H1 (cell line): ENCODE data around the gene LGALS9. TPM values are rescaled to one million over a fixed set of nuclear protein-coding genes. Genes with fewer than 3 reads are reported as not detected.

Source experiments
- CTCF ChIA-PET: fragments of 300-600 bp; sonication (Branson Sonifier 250); formaldehyde crosslinking; loops from one replicate; lab custom pipeline; 2021; ENCODE audit not compliant: partially characterized antibody; lab: Charles Lee
- POLR2A ChIA-PET: fragments of 300-600 bp; sonication (Branson Sonifier 250); formaldehyde crosslinking; loops from one replicate; lab custom pipeline; 2021; ENCODE audit warnings: inconsistent platforms; ENCODE audit not compliant: partially characterized antibody; lab: Charles Lee
- DNase-seq, 2 experiments: peaks; one replicate each; pipeline versions ENCODE4 v3.0.0 to v3.0.0-alpha.2; 2010 to 2022; ENCODE audit warnings: low spot score in 2 of 2, low read depth in 1 of 2, mixed read lengths in 1 of 2
- FAIRE-seq: peaks from 2 replicates; lab custom pipeline; 2011; peaks lifted over from hg19 to GRCh38; lab: Jason Lieb, UNC
- H2AFZ ChIP-seq: 2 replicates; pipeline ENCODE4 v1.8.1; 2012; ENCODE audit warnings: low read length, inconsistent platforms
- H2AK5ac ChIP-seq: 2 replicates; pipeline ENCODE4 v1.6.1; 2013; ENCODE audit warnings: low read depth, low read length
- H2BK120ac ChIP-seq: replicated peaks from 2 replicates; pipeline ENCODE3; 2013; ENCODE audit warnings: low read depth, low read length, inconsistent platforms
- H2BK12ac ChIP-seq: 2 replicates; pipeline ENCODE4 v1.6.1; 2013; ENCODE audit warnings: low read depth, low read length
- H2BK15ac ChIP-seq: 2 replicates; pipeline ENCODE4 v1.6.1; 2013; ENCODE audit warnings: low read length
- H2BK20ac ChIP-seq: 2 replicates; pipeline ENCODE4 v1.6.1; 2013; ENCODE audit warnings: low read length
- H2BK5ac ChIP-seq: 2 replicates; pipeline ENCODE4 v1.6.1; 2013; ENCODE audit warnings: low read depth, low read length
- H3K14ac ChIP-seq: 2 replicates; pipeline ENCODE4 v1.6.1; 2013; ENCODE audit warnings: inconsistent platforms; ENCODE audit not compliant: insufficient read length
- H3K18ac ChIP-seq: 2 replicates; pipeline ENCODE4 v1.6.1; 2013; ENCODE audit warnings: low read length; ENCODE audit errors: extremely low read depth
- H3K23ac ChIP-seq: 2 replicates; pipeline ENCODE4 v1.6.1; 2013; ENCODE audit warnings: inconsistent platforms; ENCODE audit not compliant: insufficient read length
- H3K23me2 ChIP-seq: 2 replicates; pipeline ENCODE4 v1.6.1; 2013; ENCODE audit warnings: low read depth, low read length
- H3K27ac ChIP-seq: 2 replicates; pipeline ENCODE4 v1.6.1; 2011; ENCODE audit warnings: low read depth, low read length, inconsistent platforms
- H3K27me3 ChIP-seq, 4 experiments: replicated peaks in 1 of 4; 1 replicate in 1 of 4; 2 replicates in 3 of 4; pipeline versions ENCODE4 v1.6.1 to v1.8.1; 2011 to 2013; ENCODE audit warnings: low read length in 3 of 4, mild to moderate bottlenecking in 3 of 4, inconsistent platforms in 2 of 4, mixed read lengths in 2 of 4, moderate library complexity in 1 of 4; ENCODE audit not compliant: control insufficient read depth in 3 of 4, insufficient read depth in 3 of 4; ENCODE audit errors: extremely low read depth in 1 of 4
- H3K36me3 ChIP-seq, 4 experiments: 2 replicates each; pipeline versions ENCODE4 v1.6.1 to v1.8.1; 2011 to 2013; ENCODE audit warnings: mild to moderate bottlenecking in 4 of 4, low read length in 3 of 4, moderate library complexity in 2 of 4, control low read depth in 1 of 4, inconsistent platforms in 1 of 4; ENCODE audit not compliant: insufficient read depth in 4 of 4, control insufficient read depth in 2 of 4
- H3K4ac ChIP-seq: replicated peaks from 2 replicates; pipeline ENCODE3; 2013; ENCODE audit warnings: low read length, low read depth, mixed read lengths, inconsistent platforms; ENCODE audit not compliant: insufficient read length
- H3K4me1 ChIP-seq, 4 experiments: replicated peaks in 1 of 4; 1 replicate in 1 of 4; 2 replicates in 3 of 4; pipeline versions ENCODE4 v1.6.1 to v1.8.1; 2011 to 2013; ENCODE audit warnings: low read length in 3 of 4, inconsistent platforms in 2 of 4, mixed read lengths in 1 of 4; ENCODE audit not compliant: insufficient read depth in 4 of 4, control insufficient read depth in 3 of 4
- H3K4me2 ChIP-seq, 2 experiments: 2 replicates each; pipeline versions ENCODE4 v1.6.1 to v1.8.1; 2011 to 2013; ENCODE audit warnings: low read depth in 2 of 2, low read length in 2 of 2, control low read depth in 1 of 2, inconsistent platforms in 1 of 2, mild to moderate bottlenecking in 1 of 2; ENCODE audit not compliant: insufficient read depth in 1 of 2
- H3K4me3 ChIP-seq, 4 experiments: fragments of 200-600, 300-600 bp in 1 of 4; sonication (generic), shearing (Covaris generic), sonication (Bioruptor Twin) in 1 of 4; 2 replicates each; pipeline versions ENCODE4 v1.5.1 to v1.8.1; 2011 to 2016; ENCODE audit warnings: low read length in 4 of 4, low read depth in 3 of 4, control low read depth in 2 of 4, inconsistent platforms in 2 of 4, mild to moderate bottlenecking in 2 of 4, mixed read lengths in 1 of 4, moderate library complexity in 1 of 4; ENCODE audit not compliant: insufficient read depth in 2 of 4; ENCODE audit errors: extremely low read depth in 1 of 4
- H3K56ac ChIP-seq: replicated peaks from 2 replicates; pipeline ENCODE3; 2013; ENCODE audit warnings: low read depth, mild to moderate bottlenecking, mixed read lengths, low read length, inconsistent platforms; ENCODE audit not compliant: insufficient read length
- H3K79me1 ChIP-seq: 2 replicates; pipeline ENCODE4 v1.6.1; 2013; ENCODE audit warnings: low read depth, low read length, control low read depth
- H3K79me2 ChIP-seq, 2 experiments: 2 replicates each; pipeline versions ENCODE4 v1.6.1 to v1.8.1; 2012 to 2013; ENCODE audit warnings: low read length in 2 of 2, mild to moderate bottlenecking in 2 of 2, inconsistent platforms in 1 of 2; ENCODE audit not compliant: insufficient read depth in 2 of 2, control insufficient read depth in 1 of 2
- H3K9ac ChIP-seq, 4 experiments: replicated peaks in 1 of 4; 1 replicate in 1 of 4; 2 replicates in 3 of 4; pipeline versions ENCODE4 v1.6.1 to v1.8.1; 2011 to 2013; ENCODE audit warnings: low read depth in 3 of 4, low read length in 3 of 4, control low read depth in 2 of 4, mild to moderate bottlenecking in 2 of 4, moderate library complexity in 2 of 4, inconsistent platforms in 1 of 4; ENCODE audit errors: extremely low read depth in 1 of 4
- H3K9me3 ChIP-seq, 2 experiments: 2 replicates each; pipeline versions ENCODE4 v1.6.1 to v1.8.1; 2012 to 2013; ENCODE audit warnings: mild to moderate bottlenecking in 2 of 2, moderate library complexity in 2 of 2, control low read depth in 1 of 2, inconsistent platforms in 1 of 2, low read depth in 1 of 2, low read length in 1 of 2, mixed read lengths in 1 of 2; ENCODE audit not compliant: insufficient read depth in 2 of 2
- H4K20me1 ChIP-seq, 2 experiments: replicated peaks in 1 of 2; 2 replicates each; pipeline versions ENCODE3 to v1.8.1; 2011 to 2013; ENCODE audit warnings: inconsistent platforms in 2 of 2, low read length in 2 of 2, mild to moderate bottlenecking in 1 of 2; ENCODE audit not compliant: insufficient read depth in 2 of 2, control insufficient read depth in 1 of 2
- H4K5ac ChIP-seq: 2 replicates; pipeline ENCODE4 v1.6.1; 2013; ENCODE audit warnings: low read length, low read depth, mixed read lengths, inconsistent platforms; ENCODE audit not compliant: insufficient read length
- H4K8ac ChIP-seq: 2 replicates; pipeline ENCODE4 v1.8.0; 2013; ENCODE audit warnings: mild to moderate bottlenecking, moderate library complexity, low read length, inconsistent platforms; ENCODE audit not compliant: insufficient read depth; ENCODE audit errors: extremely low read depth
- H4K91ac ChIP-seq: replicated peaks from 2 replicates; pipeline ENCODE3; 2013; ENCODE audit warnings: low read length, mixed read lengths, inconsistent platforms; ENCODE audit not compliant: insufficient read length
- CHD2 ChIP-seq: IDR thresholded peaks from 2 replicates; pipeline ENCODE4 v1.6.1; 2012; ENCODE audit warnings: low read length, improper control_type of control experiment
- EZH2 ChIP-seq: fragments of 200-600 bp; sonication (generic); IDR thresholded peaks from 2 replicates; pipeline ENCODE4 v1.7.1; 2012; ENCODE audit warnings: low read depth, mild to moderate bottlenecking, moderate library complexity, low read length, inconsistent platforms; ENCODE audit not compliant: severe bottlenecking
- FOSL1 ChIP-seq: IDR thresholded peaks from 2 replicates; pipeline ENCODE4 v1.6.1; 2011; ENCODE audit warnings: mild to moderate bottlenecking, low read depth, low read length, moderate library complexity; ENCODE audit not compliant: insufficient read depth
- KDM1A ChIP-seq: fragments of 200-600, 300-600 bp; sonication (generic); IDR thresholded peaks from 2 replicates; pipeline ENCODE4 v1.7.1; 2016; ENCODE audit warnings: mild to moderate bottlenecking, low read length, borderline replicate concordance
- MAFK ChIP-seq: IDR thresholded peaks from 2 replicates; pipeline ENCODE4 v1.6.1; 2012; ENCODE audit warnings: low read depth, mild to moderate bottlenecking, improper control_type of control experiment, low read length
- RAD21 ChIP-seq, 2 experiments: IDR thresholded peaks in 1 of 2; conservative IDR thresholded peaks in 1 of 2; 2 replicates each; pipeline ENCODE4 v1.6.1; 2011; ENCODE audit warnings: low read depth in 2 of 2, low read length in 2 of 2, improper control_type of control experiment in 1 of 2, inconsistent platforms in 1 of 2, mild to moderate bottlenecking in 1 of 2, moderate library complexity in 1 of 2
- SIX5 ChIP-seq: IDR thresholded peaks from 2 replicates; pipeline ENCODE4 v1.6.1; 2011; ENCODE audit warnings: mild to moderate bottlenecking, low read depth, low read length
- TAF7 ChIP-seq: optimal IDR thresholded peaks from 2 replicates; pipeline ENCODE3; 2011; ENCODE audit warnings: low read depth, mild to moderate bottlenecking, inconsistent platforms, low read length, moderate library complexity, borderline replicate concordance
- WGBS, 2 experiments: shearing (Covaris generic) in 1 of 2; methylation state at CpG; one replicate each; pipeline versions ENCODE4 v1.1.6 to v1.1.7; 2013 to 2015; ENCODE audit warnings: low lambda C conversion rate in 2 of 2, mixed read lengths in 2 of 2, inconsistent platforms in 1 of 2, low coverage in 1 of 2, missing lambda C conversion rate in 1 of 2; ENCODE audit not compliant: insufficient replicate concordance in 2 of 2, insufficient coverage in 1 of 2, insufficient read length in 1 of 2; ENCODE audit errors: extremely low coverage in 1 of 2, missing lambda C conversion rate in 1 of 2; 5-methylcytosine and 5-hydroxymethylcytosine counted together
- polyA plus RNA-seq, 7 experiments: library from polyadenylated mRNA; depleted of rRNA in 3 of 7; stranded (reverse) in 5 of 7; unstranded in 2 of 7; fragments of >200 nt in 5 of 7; fragments of 200-250 nt in 2 of 7; gene quantifications; 1 replicate in 5 of 7; 2 replicates in 1 of 7; 4 replicates in 1 of 7; pipeline versions ENCODE4 v1.2.1 to v1.2.3, GENCODE V29; 2011 to 2013; ENCODE audit warnings: missing spikeins in 2 of 7, mixed read lengths in 2 of 7
- total RNA-seq: library from RNA; stranded (reverse); fragmentation: NEBNext Ultra II Directional; extraction: Animal tissue kit (Norgen Biotek cat#: 25700); gene quantifications from 2 replicates; pipeline ENCODE4 v1.2.1, GENCODE V29; 2021
- TF ChIP-seq, protein P1 (sequence below): IDR thresholded peaks from 2 replicates; pipeline ENCODE4 v1.6.1; 2012; ENCODE audit warnings: low read length, inconsistent platforms

The LGALS9 gene
- total and polyA plus RNA-seq, 2 of the 8 experiments (the other 6 are each of a cell fraction or from before 2014, with no cell fraction given): 0.95 to 1.7 TPM

DNA sequence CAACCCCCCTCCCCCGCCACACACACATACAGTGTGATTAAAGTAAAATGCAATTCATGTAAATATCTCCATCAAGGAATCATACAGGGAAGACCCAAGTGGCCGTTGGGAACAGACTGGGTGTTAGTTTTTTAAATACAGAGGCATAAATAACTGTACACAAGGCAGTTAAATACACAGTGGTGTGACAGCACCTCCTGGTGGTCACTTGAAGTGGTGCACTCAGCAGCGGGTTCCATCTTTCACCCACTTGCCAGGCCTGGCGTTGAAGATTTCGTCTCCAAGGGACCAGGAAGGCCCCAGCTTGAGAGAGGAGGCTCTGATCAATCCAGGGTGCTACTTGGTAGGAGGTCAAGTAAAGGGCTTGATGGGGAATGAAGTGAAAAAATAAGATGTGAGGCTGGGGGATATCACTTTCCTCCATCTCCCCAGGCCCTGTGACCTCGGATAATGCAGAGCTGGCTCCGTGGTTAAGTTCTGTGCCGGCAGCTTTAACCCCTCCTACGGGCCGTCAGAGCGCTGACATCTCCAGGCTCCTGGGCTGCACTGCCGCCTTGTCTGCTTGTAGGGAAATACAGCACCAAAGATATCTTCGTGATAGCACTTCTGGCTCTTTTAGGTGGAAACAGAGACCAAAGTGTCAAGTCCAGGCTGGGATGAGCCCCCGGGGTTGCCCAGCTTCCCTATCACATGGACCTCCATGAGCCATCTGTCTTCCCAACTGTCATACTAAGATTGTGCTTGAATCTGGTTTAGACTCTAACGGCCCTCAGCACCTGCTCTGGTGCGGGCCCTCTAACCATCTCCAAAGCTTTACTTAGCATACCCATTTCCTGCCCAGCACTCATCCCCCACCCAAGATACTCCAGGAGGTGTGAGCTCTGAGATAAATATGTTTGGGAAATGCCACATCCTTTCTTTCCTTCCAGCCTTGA lies 20.7 kb downstream of the LGALS9 start:
- no peak overlapping the region for H3K14ac ChIP-seq
- 79% methylated on average over 16 of the region's 16 CpGs; no CpG with 5 or more reads in 1 of the 2 experiments for WGBS, 2 experiments
- CTCF ChIA-PET: interaction anchor here (0.6 to 18.4 kb wide), 62 partner anchors 9 to 597 kb away, joined by 3 to 338 read pairs (median 4); partner anchors contain the start of genes KSR1 and LGALS9
- peak; percentile 55 for FAIRE-seq
- no peak overlapping the region for H2BK5ac ChIP-seq
- no peak overlapping the region for H3K4me2 ChIP-seq
- H2BK120ac ChIP-seq: no peak overlapping the region
- no peak overlapping the region for H4K5ac ChIP-seq
- H3K79me1 ChIP-seq: no peaks in the 10 kb centered on the region
- H3K23ac ChIP-seq: no peak overlapping the region
- no peak overlapping the region for H2BK20ac ChIP-seq
- H4K8ac ChIP-seq: no peak overlapping the region
- no peak overlapping the region for H3K4me3 ChIP-seq
- H3K27me3 ChIP-seq: no peaks in the 10 kb centered on the region
- H3K36me3 ChIP-seq: no peaks in the 10 kb centered on the region
- no peak overlapping the region for H3K9ac ChIP-seq
- H4K91ac ChIP-seq: no peak overlapping the region
- no peaks in the 10 kb centered on the region for H3K23me2 ChIP-seq
- no peak overlapping the region for H2BK12ac ChIP-seq
- no peak overlapping the region for H3K4ac ChIP-seq
- no peak overlapping the region for H3K18ac ChIP-seq
- DNase-seq: peak in 1 of 2 experiments; percentile 87
- H4K20me1 ChIP-seq: no peaks in the 10 kb centered on the region
- H3K9me3 ChIP-seq: no peaks in the 10 kb centered on the region
- no peaks in the 10 kb centered on the region for H3K79me2 ChIP-seq
- no peak overlapping the region for H2AFZ ChIP-seq
- H2BK15ac ChIP-seq: no peak overlapping the region
- no peak overlapping the region for H3K56ac ChIP-seq
- POLR2A ChIA-PET: no interaction called here
- H2AK5ac ChIP-seq: no peak overlapping the region
- no peak overlapping the region for H3K27ac ChIP-seq
- H3K4me1 ChIP-seq: peaks cover 0 to 4% (median 0%) of the 10 kb centered on the region in 4 experiments; a peak in 1 of 7 replicates
- TF ChIP-seq FOSL1 (no peak), RAD21 (IDR thresholded peaks at IDR 0.05 in 1 of 2, conservative IDR thresholded peaks at IDR 0.05 in 1 of 2; ENCODE audit: low read depth in 2 of 2, low read length in 2 of 2) (peak; percentile 59 to 65), EZH2 (no peak), MAFK (no peak), CHD2 (no peak), SIX5 (no peak), KDM1A (no peak), TAF7 (no peak)
- TF ChIP-seq, protein P1, sequence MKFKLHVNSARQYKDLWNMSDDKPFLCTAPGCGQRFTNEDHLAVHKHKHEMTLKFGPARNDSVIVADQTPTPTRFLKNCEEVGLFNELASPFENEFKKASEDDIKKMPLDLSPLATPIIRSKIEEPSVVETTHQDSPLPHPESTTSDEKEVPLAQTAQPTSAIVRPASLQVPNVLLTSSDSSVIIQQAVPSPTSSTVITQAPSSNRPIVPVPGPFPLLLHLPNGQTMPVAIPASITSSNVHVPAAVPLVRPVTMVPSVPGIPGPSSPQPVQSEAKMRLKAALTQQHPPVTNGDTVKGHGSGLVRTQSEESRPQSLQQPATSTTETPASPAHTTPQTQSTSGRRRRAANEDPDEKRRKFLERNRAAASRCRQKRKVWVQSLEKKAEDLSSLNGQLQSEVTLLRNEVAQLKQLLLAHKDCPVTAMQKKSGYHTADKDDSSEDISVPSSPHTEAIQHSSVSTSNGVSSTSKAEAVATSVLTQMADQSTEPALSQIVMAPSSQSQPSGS: no peak
